Measurements from ENCODE around the gene AHCTF1.

The AHCTF1 gene

DNA sequence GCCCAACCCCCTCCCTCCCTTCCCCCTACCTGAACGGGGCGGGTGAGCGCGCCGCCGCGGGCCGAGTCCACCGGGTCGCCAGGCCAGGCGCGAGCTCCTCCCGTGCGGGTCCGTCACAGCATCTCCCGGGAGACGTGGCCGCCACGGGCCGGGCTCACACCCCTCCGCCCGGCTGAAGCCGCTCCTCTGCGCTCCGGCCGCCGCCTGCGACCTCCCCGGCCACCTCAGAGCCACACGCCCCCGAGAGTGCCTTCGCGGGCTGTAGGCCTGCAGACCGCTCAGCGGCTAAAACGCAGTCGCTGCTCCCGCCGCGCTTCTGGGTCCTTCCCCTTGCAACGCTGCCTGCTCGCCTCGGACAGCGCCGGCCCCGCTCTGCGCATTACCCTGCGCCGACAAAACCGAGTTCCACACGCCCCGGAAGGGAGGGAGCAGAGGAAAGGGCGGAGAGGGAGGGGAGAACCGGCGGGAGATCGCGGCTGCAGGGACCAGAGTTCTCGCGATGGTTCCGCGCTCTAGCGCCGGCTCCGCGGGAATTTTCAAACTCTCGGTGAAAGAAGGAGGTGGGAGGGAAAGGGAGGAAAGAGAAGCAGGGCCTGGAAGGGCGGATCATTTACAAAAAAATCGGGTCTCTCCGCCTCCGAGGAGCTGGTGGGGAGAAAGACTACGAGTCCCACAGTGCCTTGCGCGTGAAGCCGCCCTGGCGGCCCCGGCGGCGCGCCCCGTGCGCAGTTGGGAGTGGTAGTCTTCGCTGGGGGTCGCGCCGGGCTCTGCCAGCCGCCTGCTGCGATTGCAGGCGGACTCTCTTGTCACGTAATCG lies at the start of gene AHCTF1:
AHCTF1 (minus strand) TSS at position 400 of the 817 bp plus-strand sequence. CDS start 13,578 bp downstream, outside the sequence.
- peak; percentile 86 to 91 (median 89) for DNase-seq (ENCODE audit: low read depth in 3 of 3)

GRCh38 chr1:246978785-246979184 lies 47.0 kb upstream of the AHCTF1 start:
- DNase-seq (ENCODE audit: low read depth in 3 of 3): no peak

GRCh38 chr1:246978281-246978680 lies 46.5 kb upstream of the AHCTF1 start:
- no peak for DNase-seq (ENCODE audit: low read depth in 3 of 3)

DNA sequence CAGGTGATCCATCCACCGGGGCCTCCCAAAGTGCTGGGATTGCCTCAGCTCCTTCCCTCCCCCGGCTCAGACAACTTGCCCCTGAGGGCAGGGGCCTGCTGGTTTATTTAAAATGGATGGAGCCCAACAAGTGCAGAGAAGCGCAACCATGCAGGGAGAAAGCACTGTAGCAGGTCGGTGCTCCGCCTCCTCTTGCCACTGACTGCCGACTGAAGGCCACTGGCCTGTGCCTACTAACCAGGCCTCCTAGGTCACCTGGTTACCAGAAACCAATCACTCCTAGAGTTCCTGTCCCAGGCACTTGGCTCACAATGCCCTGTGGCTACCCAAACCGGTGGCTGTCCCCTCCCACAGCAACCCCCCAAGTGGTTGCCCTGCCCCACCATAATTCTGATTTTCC lies 40.2 kb upstream of the AHCTF1 start:
- DNase-seq (ENCODE audit: low read depth in 3 of 3): no peak

DNA sequence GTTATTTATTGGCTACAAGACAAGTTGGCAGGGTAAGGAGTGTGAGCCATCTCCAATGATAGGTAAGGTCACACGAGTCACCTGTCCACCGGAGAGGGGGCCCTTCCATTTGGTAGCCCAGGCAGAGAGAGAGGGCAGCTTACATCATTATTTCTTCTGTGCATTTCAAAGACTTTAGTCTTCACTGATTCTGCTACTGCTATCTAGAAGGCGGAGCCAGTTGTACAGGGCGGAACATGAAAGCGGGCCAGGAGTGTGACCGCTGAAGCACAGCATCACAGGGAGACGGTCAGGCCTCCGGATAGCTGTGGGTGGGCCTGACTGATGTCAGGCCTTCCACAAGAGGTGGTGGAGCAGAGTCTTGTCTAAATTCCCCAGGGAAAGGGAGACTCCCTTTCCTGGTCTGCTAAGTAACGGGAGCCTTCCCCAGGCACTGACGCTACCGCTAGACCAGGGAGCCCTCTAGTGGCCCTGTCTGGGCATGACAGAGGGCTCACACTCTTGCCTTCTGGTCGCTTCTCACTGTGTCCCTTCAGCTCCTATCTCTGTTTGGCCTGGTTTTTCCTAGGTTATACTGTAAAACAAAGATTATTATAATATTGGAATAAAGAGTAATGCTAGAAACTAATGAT lies 39.5 kb upstream of the AHCTF1 start:
- DNase-seq (ENCODE audit: low read depth in 3 of 3): peak; percentile 10 to 18 (median 14)

DNA sequence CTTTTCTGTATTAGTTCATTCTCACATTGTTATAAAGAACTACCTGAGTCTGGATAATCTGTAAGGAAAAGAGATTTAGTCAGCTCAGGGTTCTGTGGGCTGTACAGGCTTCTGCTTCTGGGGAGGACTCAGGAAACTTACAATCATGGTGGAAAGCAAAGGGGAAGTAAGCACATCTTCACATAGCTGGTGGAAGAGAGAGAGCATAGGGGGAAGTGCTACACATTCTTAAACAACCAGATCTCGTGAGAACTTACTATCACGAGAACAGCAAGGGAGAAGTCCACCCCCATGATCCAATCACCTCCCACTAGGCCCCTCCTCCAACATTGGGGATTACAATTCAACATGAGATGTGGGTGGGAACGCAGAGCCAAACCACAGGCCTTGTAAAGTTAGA lies 37.9 kb upstream of the AHCTF1 start:
- DNase-seq (ENCODE audit: low read depth in 3 of 3): no peak

DNA sequence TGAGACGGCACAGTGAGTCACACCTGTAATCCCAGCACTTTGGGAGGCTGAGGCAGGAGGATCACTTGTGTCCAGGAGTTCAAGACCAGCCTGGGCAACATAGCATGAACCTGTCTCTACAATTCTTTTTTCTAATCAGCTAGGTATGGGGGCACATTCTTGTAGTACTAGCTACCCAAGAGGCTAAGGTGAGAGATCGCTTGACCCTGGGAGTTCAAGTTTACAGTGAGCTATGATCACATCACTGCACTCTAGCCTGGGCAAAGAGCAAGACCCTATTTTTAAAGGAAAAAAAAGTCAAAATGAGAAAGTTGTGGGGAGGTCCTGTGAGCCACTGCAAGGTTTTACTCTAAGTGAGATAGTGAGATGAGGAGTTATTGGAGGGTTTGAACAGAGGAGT lies 34.8 kb upstream of the AHCTF1 start:
- DNase-seq (ENCODE audit: low read depth in 3 of 3): no peak

GRCh38 chr1:246959944-246960693 lies 28.4 kb upstream of the AHCTF1 start:
- DNase-seq (ENCODE audit: low read depth in 3 of 3): no peak

DNA sequence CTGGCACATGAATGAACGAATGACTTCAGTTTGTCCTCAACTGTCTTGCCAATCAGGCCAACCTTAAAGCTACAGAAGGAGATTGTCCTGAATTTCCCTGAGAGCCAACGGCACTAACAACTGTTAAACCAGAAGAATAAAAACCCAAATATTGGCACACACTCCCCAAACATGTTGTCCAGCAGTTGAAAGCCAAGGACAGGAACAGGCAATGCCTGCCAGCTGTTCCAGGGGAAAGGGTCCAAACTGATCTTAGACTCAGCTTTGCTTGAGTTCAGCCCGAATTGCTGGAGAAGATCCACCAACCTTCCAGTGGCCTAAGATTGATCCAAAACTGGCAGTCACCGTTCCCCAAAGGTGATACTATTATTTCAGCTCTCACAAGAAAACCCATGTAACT lies 22.4 kb upstream of the AHCTF1 start:
- no peak for DNase-seq (ENCODE audit: low read depth in 3 of 3)

- no peak for DNase-seq (ENCODE audit: low read depth in 3 of 3)
Observed at GRCh38 chr1:246951413-246951812, 19.7 kb upstream of the AHCTF1 start.

DNA sequence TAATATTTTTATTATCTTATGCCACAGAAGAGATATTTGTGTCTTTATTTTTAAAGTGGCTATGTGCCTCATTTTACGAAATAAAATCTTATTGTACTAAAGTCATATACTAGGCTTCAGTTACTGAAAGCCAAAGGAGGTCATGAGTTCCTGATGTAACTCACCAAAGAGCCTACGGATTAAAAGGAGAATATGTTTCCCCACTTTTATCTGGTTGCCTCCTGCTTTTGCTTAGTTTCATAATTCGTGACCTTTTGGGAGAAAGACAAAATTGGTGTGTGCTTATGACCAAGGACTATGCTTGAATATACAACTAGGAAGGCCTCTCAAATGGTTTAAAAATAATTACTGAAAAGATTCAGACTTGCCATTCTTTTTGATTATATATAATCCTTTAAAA lies 18.2 kb upstream of the AHCTF1 start:
- DNase-seq (ENCODE audit: low read depth in 3 of 3): no peak

DNA sequence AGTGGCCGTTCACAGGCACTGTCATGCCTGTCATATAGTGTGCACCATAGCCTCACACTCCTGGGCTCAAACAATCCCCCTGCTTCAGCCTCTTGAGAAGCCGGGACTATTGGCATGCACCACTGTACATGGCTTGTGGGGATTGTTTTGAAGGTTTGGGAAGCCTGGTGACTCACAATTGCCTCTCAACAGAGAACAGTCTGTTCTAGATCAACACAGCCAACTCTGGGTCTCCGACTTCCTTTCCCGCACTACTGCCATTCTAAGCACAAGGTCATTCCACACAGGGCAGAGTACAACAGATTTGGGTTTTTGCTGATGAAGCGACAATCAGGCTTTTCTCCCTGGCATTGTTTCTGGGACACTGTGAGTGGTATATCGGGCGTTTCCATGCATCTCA lies 15.5 kb upstream of the AHCTF1 start:
- DNase-seq (ENCODE audit: low read depth in 3 of 3): no peak

DNA sequence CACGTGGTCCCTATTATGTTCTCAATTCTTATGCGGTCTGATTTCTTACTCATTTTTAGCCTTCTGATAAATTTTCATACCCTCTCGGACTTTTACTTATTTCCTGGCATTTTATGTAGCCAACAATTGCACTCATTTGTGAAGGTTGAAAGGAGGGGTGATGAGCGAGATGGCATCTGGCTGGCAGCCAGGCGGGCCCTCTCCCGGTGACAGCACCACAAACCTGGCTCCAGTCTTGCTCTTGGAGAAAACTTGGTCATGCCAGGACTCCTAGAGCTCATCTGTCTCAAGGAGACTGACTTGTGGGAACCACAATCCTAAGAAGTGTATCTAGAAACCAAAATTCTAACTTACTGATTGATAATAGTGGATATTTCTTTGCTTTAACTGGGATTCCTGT lies 14.6 kb upstream of the AHCTF1 start:
- no peak for DNase-seq (ENCODE audit: low read depth in 3 of 3)

- no peak for DNase-seq (ENCODE audit: low read depth in 3 of 3)
Observed at GRCh38 chr1:246934765-246935164, 3.0 kb upstream of the AHCTF1 start.

DNA sequence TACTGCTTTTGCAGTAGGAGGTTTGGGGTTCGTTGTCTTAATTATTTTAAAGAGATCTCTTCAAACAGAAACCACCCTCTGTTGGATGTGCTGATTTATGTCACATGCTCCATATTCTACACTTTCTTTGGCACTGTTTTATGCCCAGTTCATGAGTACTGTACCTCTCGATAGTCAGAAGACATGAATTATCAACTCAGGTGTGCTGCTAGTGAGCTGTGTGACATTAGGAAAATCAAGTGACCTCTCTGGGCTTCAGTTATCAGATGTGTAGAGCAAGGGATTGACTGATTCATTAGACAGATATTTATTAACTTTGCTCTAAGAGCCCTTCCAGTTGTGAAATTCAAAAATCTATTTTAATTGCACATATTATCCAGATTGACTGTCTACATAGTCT lies 2.1 kb upstream of the AHCTF1 start:
- DNase-seq (ENCODE audit: low read depth in 3 of 3): no peak

DNA sequence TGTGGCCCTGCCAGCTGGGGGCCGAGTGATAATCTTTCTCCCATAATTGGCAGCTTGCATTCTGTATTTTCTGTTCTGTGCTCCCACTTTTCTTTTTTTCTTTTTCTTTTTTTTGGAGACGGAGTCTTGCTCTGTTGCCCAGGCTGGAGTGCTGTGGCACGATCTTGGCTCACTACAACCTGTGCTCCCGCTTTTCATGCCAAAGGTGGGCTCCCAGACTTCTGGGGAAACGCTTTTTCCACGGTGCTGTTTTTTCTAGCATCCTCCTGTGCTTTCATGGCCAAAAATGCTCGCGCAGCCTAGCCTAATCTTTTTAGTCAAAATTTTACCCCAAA lies 585 bp upstream of the AHCTF1 start:
- DNase-seq (ENCODE audit: low read depth in 3 of 3): no peak

- peak; percentile 20 to 26 (median 22) for DNase-seq (ENCODE audit: low read depth in 3 of 3)
Observed at GRCh38 chr1:246930830-246931548, 759 bp downstream of the AHCTF1 start.

DNA sequence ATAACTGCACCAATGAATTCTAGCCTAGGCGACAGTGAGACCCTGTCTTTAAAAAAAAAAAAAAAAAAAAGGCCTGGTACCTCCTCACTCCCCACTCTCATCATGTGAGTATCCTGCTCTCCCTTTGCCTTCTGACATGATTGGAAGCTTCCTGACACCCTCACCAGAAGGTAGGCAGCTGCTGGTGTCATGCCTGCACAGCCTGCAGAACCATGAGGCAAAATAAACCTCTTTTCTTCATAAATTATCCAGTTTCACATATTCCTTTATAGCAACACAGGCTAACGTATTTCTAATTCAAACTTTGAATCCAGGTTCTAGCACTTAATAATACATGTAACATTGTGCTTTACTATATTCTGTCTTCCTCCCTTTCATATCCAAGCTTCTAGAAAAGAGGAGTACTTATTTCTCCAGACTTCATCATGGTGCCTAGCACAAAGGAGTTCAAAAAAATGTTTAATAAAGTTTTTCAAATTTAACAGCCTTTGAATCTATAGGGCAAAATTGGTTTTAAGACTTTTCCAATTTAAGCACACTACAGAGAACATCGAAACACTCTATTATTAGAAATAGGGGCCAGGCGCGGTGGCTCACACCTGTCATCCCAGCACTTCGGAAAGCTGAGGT lies 5.6 kb downstream of the AHCTF1 start:
- no peak for DNase-seq (ENCODE audit: low read depth in 3 of 3)

GRCh38 chr1:246923900-246924299 lies 7.8 kb downstream of the AHCTF1 start:
- no peak for DNase-seq (ENCODE audit: low read depth in 3 of 3)

DNA sequence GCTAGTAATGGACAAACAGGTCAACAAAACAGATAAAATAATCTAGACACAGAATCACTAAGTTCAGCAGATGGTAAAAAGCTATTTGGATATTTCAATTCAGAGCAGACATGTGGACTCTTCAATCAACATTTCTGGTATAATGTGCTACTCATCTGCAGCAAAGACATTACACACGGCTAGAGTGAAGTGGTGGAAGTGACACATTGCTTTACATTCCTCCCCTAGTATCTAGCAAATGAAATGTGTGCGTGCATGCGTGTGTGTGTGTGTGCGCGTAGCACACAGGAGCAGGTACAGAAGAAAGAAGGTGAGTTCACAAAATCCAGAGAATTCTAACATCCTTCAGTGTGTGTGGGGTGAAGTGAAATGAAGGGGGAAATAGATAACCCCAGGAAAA lies 8.3 kb downstream of the AHCTF1 start:
- no peak for DNase-seq (ENCODE audit: low read depth in 3 of 3)

- DNase-seq (ENCODE audit: low read depth in 3 of 3): no peak
Observed at GRCh38 chr1:246921481-246921880, 10.3 kb downstream of the AHCTF1 start.

DNA sequence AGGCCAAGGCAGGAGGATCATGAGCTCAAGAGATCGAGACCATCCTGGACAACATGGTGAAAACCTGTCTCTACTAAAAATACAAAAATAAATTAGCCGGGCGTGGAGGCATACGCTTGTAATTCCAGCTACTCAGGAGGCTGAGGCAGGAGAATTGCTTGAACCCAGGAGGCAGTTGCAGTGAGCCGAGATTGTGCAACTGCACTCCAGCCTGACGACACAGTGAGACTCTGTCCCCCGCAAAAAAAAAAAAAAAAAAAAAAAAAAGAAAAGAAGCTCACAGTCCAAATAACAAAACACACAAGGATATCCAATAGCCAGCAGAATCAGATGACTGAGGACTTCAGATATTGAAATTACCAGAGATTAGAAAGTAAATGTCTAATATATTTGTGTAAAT lies 11.8 kb downstream of the AHCTF1 start:
- no peak for DNase-seq (ENCODE audit: low read depth in 3 of 3)

All from stimulated activated CD4-positive, alpha-beta T cell treated with anti-CD3 and anti-CD28 coated beads, TNF-alpha, amount 100 ng/mL, for 48 hours (primary cell).